A549 (cell line): ENCODE results near the gene PI4K2A. TPM values are rescaled to one million over a fixed set of nuclear protein-coding genes. Genes with fewer than 3 reads are reported as not detected.

ENCODE experiments used
- ATAC-seq, 2 experiments: fragments of 200-7000 bp in 1 of 2; fragments of >200 bp in 1 of 2; cut with Nextera tagmentation in 1 of 2; cut with Tn5 transposase in 1 of 2; 3 replicates each; pipeline versions ENCODE4 v1.8.0 to v1.9.1; 2018 to 2020; ENCODE audit warnings: mild to moderate bottlenecking in 1 of 2, moderate library complexity in 1 of 2
- CTCF ChIA-PET: fragments of 300-600 bp; sonication (Branson Sonifier 250); formaldehyde crosslinking; extraction: SDS; loops from one replicate; lab custom pipeline; 2021; ENCODE audit warnings: antibody characterized with exemption, inconsistent platforms; lab: Yijun Ruan, JAX
- POLR2A ChIA-PET: fragments of 350-600 bp; formaldehyde crosslinking; extraction: SDS; loops from one replicate; lab custom pipeline; 2021; ENCODE audit warnings: antibody characterized with exemption, inconsistent platforms; lab: Yijun Ruan, JAX
- DNase-seq, 2 experiments: peaks; one replicate each; pipeline versions ENCODE4 v3.0.0 to v3.0.0-alpha.2; 2011 to 2016; ENCODE audit warnings: low read depth in 1 of 2, low spot score in 1 of 2
- FAIRE-seq: peaks from 2 replicates; lab custom pipeline; 2011; peaks lifted over from hg19 to GRCh38; lab: Jason Lieb, UNC
- H3K27ac ChIP-seq, 2 experiments: fragments of >200 bp; sonication (Bioruptor Twin); formaldehyde crosslinking; 3 replicates each; pipeline ENCODE4 v1.5.1; 2016 to 2017
- H3K4me1 ChIP-seq: fragments of >200 bp; sonication (Bioruptor Twin); formaldehyde crosslinking; 3 replicates; pipeline ENCODE4 v1.6.1; 2016
- H3K4me2 ChIP-seq: fragments of >200 bp; sonication (Bioruptor Twin); formaldehyde crosslinking; 3 replicates; pipeline ENCODE4 v1.6.1; 2016
- H3K4me3 ChIP-seq: fragments of >200 bp; sonication (Bioruptor Twin); formaldehyde crosslinking; 3 replicates; pipeline ENCODE4 v1.5.1; 2016
- H3K9me3 ChIP-seq: fragments of >200 bp; sonication (Bioruptor Twin); formaldehyde crosslinking; 3 replicates; pipeline ENCODE4 v1.6.1; 2016
- BCL3 ChIP-seq: fragments of >200 bp; sonication (Bioruptor Twin); formaldehyde crosslinking; IDR thresholded peaks from 3 replicates; pipeline ENCODE4 v1.6.1; 2016
- BHLHE40 ChIP-seq: IDR thresholded peaks from 2 replicates; pipeline ENCODE4 v1.6.1; 2012; ENCODE audit warnings: low read depth, low read length, inconsistent platforms
- CEBPB ChIP-seq, 2 experiments: fragments of >200 bp in 1 of 2; sonication (Bioruptor Twin) in 1 of 2; formaldehyde crosslinking in 1 of 2; IDR thresholded peaks; 2 replicates each; pipeline ENCODE4 v1.6.1; 2012 to 2016
- CTCF ChIP-seq: fragments of >200 bp; sonication (Bioruptor Twin); formaldehyde crosslinking; IDR thresholded peaks from 3 replicates; pipeline ENCODE4 v1.5.1; 2016
- EHF ChIP-seq: fragments of 250-450 bp; sonication (Bioruptor Pico); IDR thresholded peaks from 2 replicates; pipeline ENCODE4 v1.5.0; 2020; ENCODE audit warnings: mild to moderate bottlenecking
- EP300 ChIP-seq, 2 experiments: fragments of >200 bp; sonication (Bioruptor Twin); formaldehyde crosslinking; IDR thresholded peaks; 2 replicates in 1 of 2; 3 replicates in 1 of 2; pipeline ENCODE4 v1.6.1; 2016 to 2017
- ESRRA ChIP-seq: fragments of 150-350 bp; IDR thresholded peaks from 2 replicates; pipeline ENCODE4 v1.6.1; 2014; ENCODE audit warnings: mild to moderate bottlenecking, low read length, borderline replicate concordance
- FOSL2 ChIP-seq, 2 experiments: fragments of 450-650 bp in 1 of 2; fragments of >200 bp in 1 of 2; sonication (Bioruptor Twin) in 1 of 2; formaldehyde crosslinking; IDR thresholded peaks; 2 replicates each; pipeline versions ENCODE4 v1.5.0 to v1.6.1; 2016 to 2020; ENCODE audit warnings: mild to moderate bottlenecking in 1 of 2, moderate library complexity in 1 of 2
- GATA3 ChIP-seq: IDR thresholded peaks from 2 replicates; pipeline ENCODE4 v1.6.1; 2012; ENCODE audit warnings: borderline replicate concordance
- HES2 ChIP-seq: fragments of >200 bp; sonication (Bioruptor Twin); formaldehyde crosslinking; IDR thresholded peaks from 2 replicates; pipeline ENCODE4 v1.6.1; 2016
- HOXA7 ChIP-seq: fragments of 250-450 bp; sonication (Bioruptor Pico); IDR thresholded peaks from 2 replicates; pipeline ENCODE4 v1.5.0; 2020; ENCODE audit warnings: mild to moderate bottlenecking, moderate library complexity
- HOXB13 ChIP-seq: fragments of 250-450 bp; sonication (Bioruptor Pico); IDR thresholded peaks from 2 replicates; pipeline ENCODE4 v1.5.0; 2020; ENCODE audit warnings: low read depth, mild to moderate bottlenecking, moderate library complexity
- JUN ChIP-seq, 2 experiments: fragments of >200 bp; sonication (Bioruptor Twin); formaldehyde crosslinking; IDR thresholded peaks; 2 replicates in 1 of 2; 3 replicates in 1 of 2; pipeline ENCODE4 v1.6.1; 2016 to 2017
- JUNB ChIP-seq: fragments of >200 bp; sonication (Bioruptor Twin); formaldehyde crosslinking; IDR thresholded peaks from 2 replicates; pipeline ENCODE4 v1.6.1; 2016
- KDM1A ChIP-seq: fragments of 200-600 bp; sonication (generic); IDR thresholded peaks from 2 replicates; pipeline ENCODE4 v1.6.1; 2016; ENCODE audit warnings: low read depth, mild to moderate bottlenecking
- KDM5A ChIP-seq: fragments of 200-600 bp; sonication (generic); IDR thresholded peaks from 2 replicates; pipeline ENCODE4 v1.6.1; 2016; ENCODE audit warnings: antibody characterized with exemption, mild to moderate bottlenecking
- MAFK ChIP-seq: fragments of 450-650 bp; IDR thresholded peaks from 2 replicates; pipeline ENCODE4 v1.6.1; 2014; ENCODE audit not compliant: partially characterized antibody
- MAX ChIP-seq: IDR thresholded peaks from 2 replicates; pipeline ENCODE4 v1.6.1; 2012
- NFE2L2 ChIP-seq: fragments of 150-350 bp; conservative IDR thresholded peaks from 2 replicates; pipeline ENCODE4 v1.6.1; 2014; ENCODE audit warnings: low read length
- NR3C1 ChIP-seq: fragments of >200 bp; sonication (Bioruptor Twin); formaldehyde crosslinking; IDR thresholded peaks from 3 replicates; pipeline ENCODE4 v1.6.1; 2017
- PHF8 ChIP-seq: fragments of 200-600 bp; sonication (generic); IDR thresholded peaks from 2 replicates; pipeline ENCODE4 v1.6.1; 2016; ENCODE audit warnings: low read depth, mild to moderate bottlenecking, antibody characterized with exemption, moderate library complexity, borderline replicate concordance
- RARB ChIP-seq: fragments of 250-450 bp; sonication (Bioruptor Pico); IDR thresholded peaks from 2 replicates; pipeline ENCODE4 v1.8.0; 2021; ENCODE audit warnings: mild to moderate bottlenecking, moderate library complexity
- RCOR1 ChIP-seq: fragments of 150-350 bp; IDR thresholded peaks from 2 replicates; pipeline ENCODE4 v1.6.1; 2014; ENCODE audit warnings: antibody characterized with exemption, low read length, low read depth
- TP53 ChIP-seq: fragments of 250-450 bp; sonication (Bioruptor Pico); IDR thresholded peaks from 2 replicates; pipeline ENCODE4 v1.5.0; 2021; ENCODE audit warnings: mild to moderate bottlenecking, moderate library complexity
- ZFP36 ChIP-seq: fragments of 450-650 bp; IDR thresholded peaks from 2 replicates; pipeline ENCODE4 v1.6.1; 2014; ENCODE audit warnings: borderline replicate concordance; ENCODE audit not compliant: partially characterized antibody
- ZNF302 ChIP-seq: fragments of 250-450 bp; sonication (Bioruptor Pico); IDR thresholded peaks from 2 replicates; pipeline ENCODE4 v1.9.0; 2021; ENCODE audit warnings: inconsistent platforms, mild to moderate bottlenecking, moderate library complexity
- WGBS: methylation state at CpG from one replicate; pipeline ENCODE4 v1.1.6; 2017; ENCODE audit errors: missing lambda C conversion rate; 5-methylcytosine and 5-hydroxymethylcytosine counted together
- polyA plus RNA-seq, 4 experiments: library from polyadenylated mRNA; depleted of rRNA in 3 of 4; stranded (reverse); fragments of >200 nt; fragmentation: RNase III in 1 of 4; extraction: RNeasy Plus Mini Kit Qiagen cat#74134 plus additional on column Dnase treatment in 1 of 4; gene quantifications; 2 replicates in 3 of 4; 3 replicates in 1 of 4; pipeline ENCODE4 v1.2.3, GENCODE V29; 2011 to 2017

The PI4K2A gene
- polyA plus RNA-seq, 2 of the 4 experiments (the other 2 are of a cell fraction): 16.6 TPM

DNA sequence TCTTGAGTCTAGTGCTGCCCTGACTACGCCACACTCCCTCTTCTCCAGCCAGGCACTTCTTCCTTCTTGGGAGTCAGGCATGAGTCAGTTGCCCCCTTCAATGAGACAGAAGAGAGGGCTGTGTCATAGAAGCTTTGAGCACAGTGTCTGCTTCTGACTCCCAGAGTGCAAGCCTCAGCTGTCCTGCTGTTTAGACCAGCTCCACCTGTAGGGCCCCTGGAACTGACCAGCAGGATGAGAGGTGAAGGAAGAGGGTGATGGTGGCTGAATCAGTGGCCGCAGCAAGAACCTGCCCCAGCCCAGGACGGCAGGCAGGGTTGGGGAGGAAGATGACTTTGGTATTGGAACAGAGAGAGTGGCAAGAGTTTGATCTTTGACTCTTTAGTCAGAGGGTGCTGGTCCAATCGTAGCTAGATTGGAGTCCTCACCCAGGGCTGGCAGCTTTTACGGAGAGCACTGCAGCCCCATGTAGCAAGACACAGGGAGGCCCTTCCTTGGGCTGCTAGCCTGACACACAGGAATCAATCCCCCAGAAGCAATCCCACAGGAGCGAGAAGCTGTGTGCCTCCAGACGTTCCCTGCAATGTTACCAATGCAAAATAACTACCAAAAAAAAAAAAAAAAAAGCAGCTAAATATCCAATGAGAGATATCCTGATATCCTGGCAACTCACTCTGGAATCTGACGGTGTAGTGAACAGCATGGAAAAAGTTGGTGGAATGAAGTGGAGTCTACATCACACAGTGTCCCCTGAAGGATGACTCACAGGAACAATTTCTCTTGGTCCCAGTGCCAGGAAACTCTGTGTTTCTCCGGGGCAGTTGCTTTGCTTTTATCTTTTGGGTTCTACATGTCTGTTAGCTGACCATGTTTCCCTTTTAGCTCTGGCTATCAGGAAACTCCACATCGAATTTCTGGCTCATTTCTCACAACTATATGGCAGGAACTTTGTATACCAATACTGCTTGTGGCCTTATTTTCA, 44.1 kb upstream of the PI4K2A start:
- H3K4me2 ChIP-seq: peak overlapping the region; percentile 59
- ChIA-PET CTCF (interaction anchor here (1.2 to 39.7 kb wide), 7 partner anchors 3 to 135 kb away, joined by 3 to 1048 read pairs (median 3); partner anchors contain the start of genes ANKRD2, C10orf62 and HOGA1), POLR2A (interaction anchor here (1.0 to 1.2 kb wide), 3 partner anchors 13 to 38 kb away, joined by 3 to 4 read pairs (median 4); partner anchors contain the start of gene HOGA1)
- WGBS: 12% methylated on average over 10 of the region's 10 CpGs
- H3K9me3 ChIP-seq: no peaks in the 10 kb centered on the region
- peaks cover 30% of the 10 kb centered on the region for H3K4me1 ChIP-seq
- ATAC-seq (peak; percentile 90 to 91), FAIRE-seq (peak; percentile 63)
- peak overlapping the region; percentile 76 to 88 for H3K27ac ChIP-seq
- TF ChIP-seq HOXB13 (CRISPR knock-in tag) (no peak), HOXA7 (no peak), MAX (peak; percentile 44), RCOR1 (no peak), FOSL2 (IDR thresholded peaks at IDR 0.05) (0 out of 2 replicates have a peak, but pooled peaks have one; percentile 16), FOSL2 (CRISPR knock-in tag; IDR thresholded peaks at IDR 0.05) (peak; percentile 64), TP53 (no peak), NR3C1 (no peak), CTCF (no peak)
- TF ChIP-seq, all 56 proteins: peak for 2
- peak; percentile 68 to 73 for DNase-seq
- H3K4me3 ChIP-seq: no peak overlapping the region

- FAIRE-seq: no peak
- DNase-seq: no peak
- WGBS: 66% methylated on average over 2 of the region's 2 CpGs
- no peak for ATAC-seq
- Histone ChIP-seq H3K4me1 (peaks cover 34% of the 10 kb centered on the region), H3K9me3 (no peaks in the 10 kb centered on the region), H3K27ac (peak overlapping the region; percentile 76 to 88), H3K4me3 (no peak overlapping the region), H3K4me2 (peak overlapping the region; percentile 59)
- ChIA-PET POLR2A (no interaction called here), CTCF (interaction anchor here (1.2 to 39.7 kb wide), 6 partner anchors 9 to 134 kb away, joined by 3 to 1048 read pairs (median 10); partner anchors contain the start of genes ANKRD2, C10orf62 and HOGA1)
- no peak for TF ChIP-seq BCL3
- no peak for TF ChIP-seq BHLHE40
- no peak for TF ChIP-seq MAX
- TF ChIP-seq KDM5A: no peak
- TF ChIP-seq EP300 (IDR thresholded peaks at IDR 0.05): no peak
- no peak for TF ChIP-seq ESRRA
- peak; percentile 98 for TF ChIP-seq MAFK
- no peak for TF ChIP-seq CEBPB (IDR thresholded peaks at IDR 0.05)
- TF ChIP-seq KDM1A: no peak
- TF ChIP-seq HOXA7: no peak
- no peak for TF ChIP-seq JUNB
- TF ChIP-seq NR3C1: no peak
- no peak for TF ChIP-seq PHF8
- no peak for TF ChIP-seq HES2
- no peak for TF ChIP-seq ZNF302
- TF ChIP-seq JUN (IDR thresholded peaks at IDR 0.05): no peak
- TF ChIP-seq GATA3: no peak
- no peak for TF ChIP-seq EHF (CRISPR knock-in tag)
- peak; percentile 97 for TF ChIP-seq NFE2L2
- no peak for TF ChIP-seq RCOR1
- no peak for TF ChIP-seq RARB (CRISPR knock-in tag)
- TF ChIP-seq FOSL2 (IDR thresholded peaks at IDR 0.05): no peak
- TF ChIP-seq FOSL2 (CRISPR knock-in tag; IDR thresholded peaks at IDR 0.05): peak; percentile 40; the same call in 1 of the 2 replicates
- no peak for TF ChIP-seq CTCF
- TF ChIP-seq ZFP36: no peak
Measured at GRCh38 chr10:97597778-97598177, 42.7 kb upstream of the PI4K2A start.
